AG09319 (cell line): Measurements from ENCODE around the gene TJP3.

Experiments used
- DNase-seq: peaks from one replicate; pipeline ENCODE4 v3.0.0-alpha.2; 2010; ENCODE audit warnings: low read depth; ENCODE audit errors: extremely low read depth
- CTCF ChIP-seq: IDR thresholded peaks from 2 replicates; pipeline ENCODE4 v1.5.1; 2011; ENCODE audit warnings: low read depth, mild to moderate bottlenecking, inconsistent platforms, low read length, moderate library complexity

The TJP3 gene

GRCh38 chr19:3683405-3684053, 24.7 kb upstream of the TJP3 start:
- no peak for DNase-seq
- TF ChIP-seq CTCF = no peak

GRCh38 chr19:3684054-3684816, 23.9 kb upstream of the TJP3 start:
- DNase-seq = no peak
- TF ChIP-seq CTCF = no peak

- no peak for TF ChIP-seq CTCF
- no peak for DNase-seq
Measured at GRCh38 chr19:3684817-3685410, 23.3 kb upstream of the TJP3 start.

- no peak for DNase-seq
- no peak for TF ChIP-seq CTCF
Measured at GRCh38 chr19:3687393-3687773, 20.8 kb upstream of the TJP3 start.

GRCh38 chr19:3687774-3688706, 20.1 kb upstream of the TJP3 start:
- no peak for DNase-seq
- TF ChIP-seq CTCF = no peak

- no peak for TF ChIP-seq CTCF
- no peak for DNase-seq
Measured at GRCh38 chr19:3690551-3691371, 17.4 kb upstream of the TJP3 start.
